ENCODE measurements around the gene INSYN2B. TPM values are rescaled to one million over a fixed set of nuclear protein-coding genes. Genes with fewer than 3 reads are reported as not detected.

Gene INSYN2B
- total and polyA plus RNA-seq, 2 experiments from 2014 or later = not detected

DNA sequence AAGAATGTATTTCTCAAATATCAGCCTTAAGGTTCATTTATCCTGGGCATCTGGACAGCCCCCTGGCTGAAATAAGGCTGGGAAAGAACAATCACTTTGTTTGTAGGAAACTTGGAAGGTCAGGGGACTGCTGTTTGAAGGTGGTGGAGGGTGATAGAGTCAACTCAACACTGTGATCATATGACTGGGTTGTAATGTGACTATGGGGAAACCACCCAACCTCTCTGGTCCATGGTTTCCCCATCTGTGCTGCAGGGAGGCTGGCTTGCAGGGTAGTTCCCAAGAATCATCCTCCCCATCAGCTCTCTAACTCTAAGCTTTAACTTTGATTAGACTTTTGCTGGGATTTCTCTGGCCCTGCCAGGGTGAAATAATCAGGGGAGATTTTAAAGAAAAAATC, 10.0 kb downstream of the INSYN2B start:
- H3K36me3 ChIP-seq (ENCODE audit: insufficient read depth) = no peaks in the 10 kb centered on the region
- ATAC-seq (no peak), DNase-seq (ENCODE audit: low spot score) (no peak)
- no peaks in the 10 kb centered on the region for H3K36me3 Mint-ChIP-seq (ENCODE audit: low read depth)
- H2AFZ ChIP-seq = no peak overlapping the region
- H3K4me1 Mint-ChIP-seq = peaks cover 10% of the 10 kb centered on the region
- no peak overlapping the region for H3K4me3 Mint-ChIP-seq
- H3F3A ChIP-seq (replicated peaks; ENCODE audit: low read depth) = no peaks in the 10 kb centered on the region
- TF ChIP-seq JUNB (IDR thresholded peaks at IDR 0.05; ENCODE audit: unreplicated experiment) (no peak), NANOG (IDR thresholded peaks at IDR 0.05; ENCODE audit: borderline replicate concordance) (no peak), EZH2 (IDR thresholded peaks at IDR 0.05; ENCODE audit: low read depth, unreplicated experiment) (no peak), CTCF (conservative IDR thresholded peaks at IDR 0.05; ENCODE audit: low read depth in 2 of 2) (no peak), ZNF331 (CRISPR knock-in tag; IDR thresholded peaks at IDR 0.05; ENCODE audit: low read depth) (no peak), CREB1 (CRISPR knock-in tag; IDR thresholded peaks at IDR 0.05; ENCODE audit: low read depth) (no peak), ZNF114 (CRISPR knock-in tag; IDR thresholded peaks at IDR 0.05) (no peak), POLR2AphosphoS5 (IDR thresholded peaks at IDR 0.05; ENCODE audit: low read depth) (no peak), STAT1 (IDR thresholded peaks at IDR 0.05; ENCODE audit: unreplicated experiment) (no peak), EZH2phosphoT487 (IDR thresholded peaks at IDR 0.05; ENCODE audit: unreplicated experiment) (no peak), ETS1 (IDR thresholded peaks at IDR 0.05) (no peak)
- TF ChIP-seq, protein P1, sequence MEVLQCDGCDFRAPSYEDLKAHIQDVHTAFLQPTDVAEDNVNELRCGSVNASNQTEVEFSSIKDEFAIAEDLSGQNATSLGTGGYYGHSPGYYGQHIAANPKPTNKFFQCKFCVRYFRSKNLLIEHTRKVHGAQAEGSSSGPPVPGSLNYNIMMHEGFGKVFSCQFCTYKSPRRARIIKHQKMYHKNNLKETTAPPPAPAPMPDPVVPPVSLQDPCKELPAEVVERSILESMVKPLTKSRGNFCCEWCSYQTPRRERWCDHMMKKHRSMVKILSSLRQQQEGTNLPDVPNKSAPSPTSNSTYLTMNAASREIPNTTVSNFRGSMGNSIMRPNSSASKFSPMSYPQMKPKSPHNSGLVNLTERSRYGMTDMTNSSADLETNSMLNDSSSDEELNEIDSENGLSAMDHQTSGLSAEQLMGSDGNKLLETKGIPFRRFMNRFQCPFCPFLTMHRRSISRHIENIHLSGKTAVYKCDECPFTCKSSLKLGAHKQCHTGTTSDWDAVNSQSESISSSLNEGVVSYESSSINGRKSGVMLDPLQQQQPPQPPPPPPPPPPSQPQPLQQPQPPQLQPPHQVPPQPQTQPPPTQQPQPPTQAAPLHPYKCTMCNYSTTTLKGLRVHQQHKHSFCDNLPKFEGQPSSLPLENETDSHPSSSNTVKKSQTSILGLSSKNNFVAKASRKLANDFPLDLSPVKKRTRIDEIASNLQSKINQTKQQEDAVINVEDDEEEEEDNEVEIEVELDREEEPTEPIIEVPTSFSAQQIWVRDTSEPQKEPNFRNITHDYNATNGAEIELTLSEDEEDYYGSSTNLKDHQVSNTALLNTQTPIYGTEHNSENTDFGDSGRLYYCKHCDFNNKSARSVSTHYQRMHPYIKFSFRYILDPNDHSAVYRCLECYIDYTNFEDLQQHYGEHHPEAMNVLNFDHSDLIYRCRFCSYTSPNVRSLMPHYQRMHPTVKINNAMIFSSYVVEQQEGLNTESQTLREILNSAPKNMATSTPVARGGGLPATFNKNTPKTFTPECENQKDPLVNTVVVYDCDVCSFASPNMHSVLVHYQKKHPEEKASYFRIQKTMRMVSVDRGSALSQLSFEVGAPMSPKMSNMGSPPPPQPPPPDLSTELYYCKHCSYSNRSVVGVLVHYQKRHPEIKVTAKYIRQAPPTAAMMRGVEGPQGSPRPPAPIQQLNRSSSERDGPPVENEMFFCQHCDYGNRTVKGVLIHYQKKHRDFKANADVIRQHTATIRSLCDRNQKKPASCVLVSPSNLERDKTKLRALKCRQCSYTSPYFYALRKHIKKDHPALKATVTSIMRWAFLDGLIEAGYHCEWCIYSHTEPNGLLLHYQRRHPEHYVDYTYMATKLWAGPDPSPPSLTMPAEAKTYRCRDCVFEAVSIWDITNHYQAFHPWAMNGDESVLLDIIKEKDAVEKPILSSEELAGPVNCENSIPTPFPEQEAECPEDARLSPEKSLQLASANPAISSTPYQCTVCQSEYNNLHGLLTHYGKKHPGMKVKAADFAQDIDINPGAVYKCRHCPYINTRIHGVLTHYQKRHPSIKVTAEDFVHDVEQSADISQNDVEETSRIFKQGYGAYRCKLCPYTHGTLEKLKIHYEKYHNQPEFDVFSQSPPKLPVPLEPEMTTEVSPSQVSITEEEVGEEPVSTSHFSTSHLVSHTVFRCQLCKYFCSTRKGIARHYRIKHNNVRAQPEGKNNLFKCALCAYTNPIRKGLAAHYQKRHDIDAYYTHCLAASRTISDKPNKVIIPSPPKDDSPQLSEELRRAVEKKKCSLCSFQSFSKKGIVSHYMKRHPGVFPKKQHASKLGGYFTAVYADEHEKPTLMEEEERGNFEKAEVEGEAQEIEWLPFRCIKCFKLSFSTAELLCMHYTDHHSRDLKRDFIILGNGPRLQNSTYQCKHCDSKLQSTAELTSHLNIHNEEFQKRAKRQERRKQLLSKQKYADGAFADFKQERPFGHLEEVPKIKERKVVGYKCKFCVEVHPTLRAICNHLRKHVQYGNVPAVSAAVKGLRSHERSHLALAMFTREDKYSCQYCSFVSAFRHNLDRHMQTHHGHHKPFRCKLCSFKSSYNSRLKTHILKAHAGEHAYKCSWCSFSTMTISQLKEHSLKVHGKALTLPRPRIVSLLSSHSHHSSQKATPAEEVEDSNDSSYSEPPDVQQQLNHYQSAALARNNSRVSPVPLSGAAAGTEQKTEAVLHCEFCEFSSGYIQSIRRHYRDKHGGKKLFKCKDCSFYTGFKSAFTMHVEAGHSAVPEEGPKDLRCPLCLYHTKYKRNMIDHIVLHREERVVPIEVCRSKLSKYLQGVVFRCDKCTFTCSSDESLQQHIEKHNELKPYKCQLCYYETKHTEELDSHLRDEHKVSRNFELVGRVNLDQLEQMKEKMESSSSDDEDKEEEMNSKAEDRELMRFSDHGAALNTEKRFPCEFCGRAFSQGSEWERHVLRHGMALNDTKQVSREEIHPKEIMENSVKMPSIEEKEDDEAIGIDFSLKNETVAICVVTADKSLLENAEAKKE (CRISPR knock-in tag; IDR thresholded peaks at IDR 0.05) = no peak
- TF ChIP-seq, protein P2, sequence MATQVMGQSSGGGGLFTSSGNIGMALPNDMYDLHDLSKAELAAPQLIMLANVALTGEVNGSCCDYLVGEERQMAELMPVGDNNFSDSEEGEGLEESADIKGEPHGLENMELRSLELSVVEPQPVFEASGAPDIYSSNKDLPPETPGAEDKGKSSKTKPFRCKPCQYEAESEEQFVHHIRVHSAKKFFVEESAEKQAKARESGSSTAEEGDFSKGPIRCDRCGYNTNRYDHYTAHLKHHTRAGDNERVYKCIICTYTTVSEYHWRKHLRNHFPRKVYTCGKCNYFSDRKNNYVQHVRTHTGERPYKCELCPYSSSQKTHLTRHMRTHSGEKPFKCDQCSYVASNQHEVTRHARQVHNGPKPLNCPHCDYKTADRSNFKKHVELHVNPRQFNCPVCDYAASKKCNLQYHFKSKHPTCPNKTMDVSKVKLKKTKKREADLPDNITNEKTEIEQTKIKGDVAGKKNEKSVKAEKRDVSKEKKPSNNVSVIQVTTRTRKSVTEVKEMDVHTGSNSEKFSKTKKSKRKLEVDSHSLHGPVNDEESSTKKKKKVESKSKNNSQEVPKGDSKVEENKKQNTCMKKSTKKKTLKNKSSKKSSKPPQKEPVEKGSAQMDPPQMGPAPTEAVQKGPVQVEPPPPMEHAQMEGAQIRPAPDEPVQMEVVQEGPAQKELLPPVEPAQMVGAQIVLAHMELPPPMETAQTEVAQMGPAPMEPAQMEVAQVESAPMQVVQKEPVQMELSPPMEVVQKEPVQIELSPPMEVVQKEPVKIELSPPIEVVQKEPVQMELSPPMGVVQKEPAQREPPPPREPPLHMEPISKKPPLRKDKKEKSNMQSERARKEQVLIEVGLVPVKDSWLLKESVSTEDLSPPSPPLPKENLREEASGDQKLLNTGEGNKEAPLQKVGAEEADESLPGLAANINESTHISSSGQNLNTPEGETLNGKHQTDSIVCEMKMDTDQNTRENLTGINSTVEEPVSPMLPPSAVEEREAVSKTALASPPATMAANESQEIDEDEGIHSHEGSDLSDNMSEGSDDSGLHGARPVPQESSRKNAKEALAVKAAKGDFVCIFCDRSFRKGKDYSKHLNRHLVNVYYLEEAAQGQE (IDR thresholded peaks at IDR 0.05; ENCODE audit: unreplicated experiment) = no peak
- no peaks in the 10 kb centered on the region for H3K4me1 ChIP-seq (ENCODE audit: insufficient read depth)
- no peaks in the 10 kb centered on the region for H3K9me3 Mint-ChIP-seq
- no peaks in the 10 kb centered on the region for H3K9me2 ChIP-seq (ENCODE audit: insufficient read depth)
- no peak overlapping the region for H3K4me3 ChIP-seq
- no peak overlapping the region for H3K4me2 ChIP-seq
- H3K27ac ChIP-seq (ENCODE audit: low read depth) = no peak overlapping the region
- no peaks in the 10 kb centered on the region for H4K20me1 ChIP-seq (replicated peaks; ENCODE audit: insufficient read depth)
- no peaks in the 10 kb centered on the region for H3K79me2 ChIP-seq (replicated peaks; ENCODE audit: insufficient read depth)
- no peak overlapping the region for H3K27ac Mint-ChIP-seq
- peaks cover 2% of the 10 kb centered on the region for H3K27me3 Mint-ChIP-seq (ENCODE audit: insufficient read depth, low read depth, poor library complexity)
- no peaks in the 10 kb centered on the region for H3K27me3 ChIP-seq (ENCODE audit: insufficient read depth)
